Measurements from ENCODE around the gene OPA3.

Gene OPA3

DNA sequence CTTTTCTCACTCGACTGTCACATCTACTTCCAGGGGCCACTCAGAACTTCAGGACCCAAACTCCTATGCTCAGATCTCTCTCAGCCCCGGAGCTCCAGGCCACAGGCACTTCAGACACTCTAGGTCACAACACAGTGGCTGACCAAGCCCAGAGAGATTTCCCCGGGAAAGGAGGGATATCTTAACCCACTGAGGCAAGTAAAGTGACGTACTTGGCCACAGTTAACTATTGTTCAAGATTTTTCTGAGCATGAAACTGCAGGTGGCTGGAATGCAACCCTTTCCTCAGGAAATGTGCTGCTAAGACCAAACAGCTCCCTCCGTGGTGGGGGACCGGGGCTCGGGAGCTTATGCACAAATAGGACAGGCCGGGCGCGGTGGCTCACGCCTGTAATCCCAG lies 23.9 kb downstream of the OPA3 start:
- no peak for DNase-seq

DNA sequence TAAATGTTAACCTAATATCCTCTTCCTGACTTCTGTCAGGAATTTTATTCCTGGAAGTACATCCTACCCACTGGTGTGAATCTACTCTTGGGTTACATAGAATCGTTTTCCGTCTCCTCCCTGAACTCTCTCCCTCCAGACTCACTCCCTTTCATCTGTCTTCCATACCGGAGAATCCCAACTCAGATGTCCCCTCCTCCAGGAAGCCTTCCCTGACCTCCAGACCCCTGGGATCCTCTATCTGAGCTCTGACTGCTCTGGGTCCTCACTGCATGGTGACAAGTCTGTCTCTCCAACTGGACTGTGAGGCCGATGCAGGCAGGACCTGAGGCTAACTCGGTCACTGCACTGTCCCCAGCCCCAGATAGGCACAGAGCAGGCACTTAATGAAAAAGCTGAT lies 24.6 kb downstream of the OPA3 start:
- no peak for DNase-seq

DNA sequence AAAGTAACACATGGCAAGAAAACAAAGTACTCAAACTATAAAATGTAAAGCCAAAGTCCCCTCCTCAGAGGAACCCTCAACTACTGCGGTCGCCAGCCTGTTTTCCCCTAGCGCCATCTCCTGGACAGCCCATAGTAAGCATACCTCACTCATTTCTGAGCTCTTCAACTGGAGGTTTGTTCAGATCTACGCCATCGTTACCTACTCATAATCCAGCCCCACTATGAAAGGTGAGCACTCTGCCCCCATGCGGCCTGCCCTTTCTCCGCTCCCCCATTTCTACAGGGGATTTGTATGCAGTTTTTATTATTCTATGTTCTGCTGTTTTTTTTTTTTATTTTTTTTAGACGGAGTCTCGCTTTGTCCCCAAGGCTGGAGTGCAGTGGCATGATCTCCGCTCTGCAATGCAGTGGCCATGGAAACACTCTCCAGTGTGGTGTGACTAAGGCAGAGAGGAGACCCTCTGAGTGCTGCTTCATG lies 26.2 kb downstream of the OPA3 start:
- peak; percentile 2 for DNase-seq

DNA sequence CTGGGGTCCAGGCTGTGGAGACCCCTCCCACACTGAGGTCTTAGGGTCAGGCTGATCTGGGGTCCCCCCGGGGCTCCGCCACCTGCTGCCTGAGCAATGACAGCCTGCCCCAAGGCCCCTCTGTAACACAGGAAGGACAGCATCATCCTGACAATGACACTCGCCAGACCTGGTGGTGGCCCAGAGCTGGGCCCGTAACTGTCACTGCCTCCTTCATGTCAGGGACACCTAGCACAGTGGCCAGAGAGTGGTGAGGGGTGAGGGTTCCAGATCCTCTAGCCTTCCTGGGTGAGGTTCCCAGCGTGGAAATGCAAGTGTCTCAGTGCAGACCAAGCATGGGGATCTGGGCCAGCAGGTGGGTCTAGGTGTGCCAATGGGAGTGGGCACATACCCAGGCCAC lies 27.8 kb downstream of the OPA3 start:
- DNase-seq = no peak

DNA sequence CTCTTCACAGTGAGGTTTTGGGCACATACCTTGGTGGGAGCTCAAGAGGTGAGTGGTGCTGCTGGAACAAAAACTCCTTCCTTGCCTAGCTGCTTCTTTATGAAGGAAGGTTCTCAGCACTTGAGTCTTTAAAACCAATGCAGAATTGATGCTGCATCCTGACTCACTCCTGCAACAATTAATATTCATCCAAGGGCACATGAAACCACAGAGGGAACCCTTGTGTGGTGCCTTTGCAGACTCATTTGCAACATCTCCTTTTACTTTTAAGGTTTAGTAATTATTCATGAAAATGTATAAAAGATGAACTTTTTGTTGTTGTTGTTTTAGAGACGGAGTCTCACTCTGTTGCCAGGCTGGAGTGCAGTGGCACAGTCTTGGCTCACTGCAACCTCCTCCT lies 30.1 kb downstream of the OPA3 start:
- no peak for DNase-seq

DNA sequence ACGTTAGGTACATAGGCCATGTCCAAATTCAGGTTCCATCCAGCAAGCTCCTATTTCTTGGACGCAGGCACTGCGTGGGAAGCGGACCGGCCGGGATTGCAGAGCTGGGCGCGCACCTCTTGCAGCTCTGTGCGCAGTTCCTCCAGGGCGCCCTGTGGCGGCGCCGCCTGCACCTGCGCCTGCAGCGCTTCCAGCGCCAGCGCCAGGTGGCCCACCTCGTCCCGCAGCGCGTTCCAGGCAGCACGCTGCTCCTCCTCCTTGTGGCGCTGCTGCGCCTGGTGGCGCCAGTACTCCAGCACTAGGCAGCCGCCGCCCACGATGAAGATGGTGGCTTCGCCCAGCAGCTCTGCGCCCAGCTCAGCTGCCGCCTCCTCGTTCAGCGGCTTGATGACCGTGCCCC lies 31.1 kb downstream of the OPA3 start:
- no peak for DNase-seq

DNA sequence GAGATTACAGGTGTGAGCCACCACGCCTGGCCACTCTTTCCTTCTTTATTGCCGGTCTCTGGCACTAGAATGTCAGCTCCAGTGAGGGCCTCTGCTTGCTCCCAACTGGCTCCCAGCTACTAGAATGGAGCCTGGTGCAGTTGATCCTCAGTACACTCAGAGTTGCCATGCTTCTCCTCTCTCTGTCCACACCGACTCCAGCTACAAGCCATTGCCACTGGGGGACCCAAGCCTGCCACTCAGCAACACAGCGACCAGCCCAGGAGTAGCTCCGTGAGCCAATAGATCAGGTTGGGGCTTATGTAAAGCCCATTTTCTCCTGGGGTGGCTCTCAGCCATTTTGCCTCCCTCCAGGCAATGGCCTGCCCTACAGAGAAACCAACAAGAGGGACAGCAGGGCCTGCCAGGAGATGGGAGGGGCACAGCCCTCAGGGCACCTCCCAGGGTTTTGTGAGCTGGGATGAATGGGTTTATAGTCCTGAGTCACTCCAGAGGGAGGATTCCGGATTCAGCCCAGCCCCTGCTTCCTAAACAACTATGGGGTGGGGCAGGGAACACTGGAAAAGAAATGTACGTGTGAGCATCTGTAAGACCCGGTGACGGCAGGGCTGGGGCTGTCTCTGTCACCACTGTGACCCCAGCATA lies 36.5 kb downstream of the OPA3 start:
- DNase-seq = no peak

DNA sequence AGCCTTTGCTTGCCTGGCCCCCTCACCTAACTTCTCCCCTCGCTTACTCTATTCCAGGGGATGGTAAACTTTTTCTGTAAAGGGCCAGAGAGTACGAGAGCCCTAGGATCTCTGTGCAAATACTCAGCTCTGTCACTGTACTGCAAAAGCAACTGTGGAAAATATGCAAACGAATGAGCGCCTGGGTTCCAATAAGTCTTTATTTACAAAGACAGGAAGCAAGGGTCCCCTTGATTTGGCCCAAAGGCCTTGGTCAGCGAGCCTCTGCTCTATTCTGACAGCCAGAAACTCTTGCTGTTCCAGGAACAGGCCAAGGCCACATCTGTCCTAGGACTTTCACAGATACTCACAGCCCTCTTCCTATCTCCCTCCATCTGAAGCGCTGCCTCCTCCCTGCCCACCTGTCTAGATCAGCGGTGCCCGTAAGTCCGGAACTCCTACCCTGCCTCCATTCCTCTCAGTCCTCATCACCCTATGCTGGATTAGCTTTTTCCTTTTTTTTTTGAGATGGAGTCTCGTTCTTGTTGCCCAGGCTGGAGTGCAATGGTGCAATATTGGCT lies 37.3 kb downstream of the OPA3 start:
- no peak for DNase-seq

DNA sequence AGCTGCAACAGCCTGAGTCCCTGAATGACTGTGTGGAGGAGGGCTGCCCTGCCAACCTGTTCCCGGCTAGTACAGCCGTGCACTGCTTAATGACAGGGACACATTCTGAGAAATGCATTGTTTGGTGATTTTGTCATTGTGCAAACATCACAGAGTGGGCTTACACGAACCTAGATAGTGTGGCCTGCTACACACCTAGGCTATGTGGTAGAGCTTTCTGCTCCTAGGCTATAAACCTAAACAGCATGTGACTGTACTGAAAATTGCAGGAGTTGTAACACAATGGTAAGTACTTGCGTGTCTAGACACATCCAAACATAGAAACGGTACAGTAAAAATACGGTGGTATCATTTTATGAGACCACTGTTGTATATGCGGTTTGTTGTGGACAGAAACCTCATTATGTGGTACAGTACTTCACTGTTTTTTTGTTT lies 42.4 kb downstream of the OPA3 start:
- no peak for DNase-seq

DNA sequence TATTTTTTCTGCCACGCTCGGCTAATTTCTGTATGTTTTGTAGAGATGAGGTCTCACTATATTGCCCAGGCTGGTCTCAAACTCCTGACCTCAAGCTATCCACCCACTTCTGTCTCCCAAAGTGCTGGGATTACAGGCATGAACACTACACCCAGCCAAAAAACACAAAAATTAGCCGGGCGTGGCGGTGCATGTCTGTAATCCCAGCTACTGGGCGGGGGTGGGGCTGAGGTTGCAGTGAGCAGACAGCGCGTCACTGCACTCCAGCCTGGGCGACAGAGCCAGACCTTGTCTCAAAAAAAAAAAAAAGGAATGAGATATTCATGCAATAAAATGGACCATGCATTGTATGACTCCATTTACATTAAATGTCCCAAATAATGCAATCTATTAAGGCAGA lies 45.1 kb downstream of the OPA3 start:
- DNase-seq = no peak

DNA sequence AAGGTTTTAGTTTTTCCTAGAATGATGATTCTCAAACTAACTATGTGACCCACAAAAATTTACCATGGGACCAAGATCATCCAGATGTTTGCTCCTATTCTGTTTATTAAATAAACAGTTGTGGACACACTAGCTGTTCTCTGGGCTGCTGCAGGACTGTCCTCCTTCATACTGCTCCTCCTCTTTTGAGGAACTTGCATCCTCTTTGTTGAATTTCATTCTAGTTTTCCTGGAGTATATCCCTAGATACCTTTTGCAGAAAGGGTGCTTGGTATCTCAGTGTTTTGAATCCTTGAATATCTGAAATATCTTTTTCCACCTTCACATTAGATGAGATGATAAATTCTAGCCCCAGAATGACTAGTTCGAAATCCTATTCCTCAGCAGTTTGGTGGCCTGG lies 53.3 kb downstream of the OPA3 start:
- DNase-seq = no peak

DNA sequence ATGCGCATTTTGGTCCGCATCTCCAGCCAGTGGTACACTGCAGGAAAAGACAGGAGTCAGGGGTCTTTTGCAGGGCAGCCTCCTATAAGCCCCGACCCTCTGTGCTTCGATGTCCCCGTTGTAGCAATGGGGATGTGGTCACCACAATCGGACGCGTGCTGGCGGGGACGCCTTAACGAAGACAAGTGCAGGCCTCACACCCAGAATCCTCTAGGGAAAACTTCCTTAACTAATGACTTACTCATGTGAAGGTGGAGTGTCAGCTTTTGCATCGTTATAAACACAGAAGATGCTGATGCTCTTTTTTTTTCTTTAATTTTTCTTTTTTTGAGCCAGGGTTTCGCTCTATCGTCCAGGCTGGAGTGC lies 55.2 kb downstream of the OPA3 start:
- DNase-seq = no peak

DNA sequence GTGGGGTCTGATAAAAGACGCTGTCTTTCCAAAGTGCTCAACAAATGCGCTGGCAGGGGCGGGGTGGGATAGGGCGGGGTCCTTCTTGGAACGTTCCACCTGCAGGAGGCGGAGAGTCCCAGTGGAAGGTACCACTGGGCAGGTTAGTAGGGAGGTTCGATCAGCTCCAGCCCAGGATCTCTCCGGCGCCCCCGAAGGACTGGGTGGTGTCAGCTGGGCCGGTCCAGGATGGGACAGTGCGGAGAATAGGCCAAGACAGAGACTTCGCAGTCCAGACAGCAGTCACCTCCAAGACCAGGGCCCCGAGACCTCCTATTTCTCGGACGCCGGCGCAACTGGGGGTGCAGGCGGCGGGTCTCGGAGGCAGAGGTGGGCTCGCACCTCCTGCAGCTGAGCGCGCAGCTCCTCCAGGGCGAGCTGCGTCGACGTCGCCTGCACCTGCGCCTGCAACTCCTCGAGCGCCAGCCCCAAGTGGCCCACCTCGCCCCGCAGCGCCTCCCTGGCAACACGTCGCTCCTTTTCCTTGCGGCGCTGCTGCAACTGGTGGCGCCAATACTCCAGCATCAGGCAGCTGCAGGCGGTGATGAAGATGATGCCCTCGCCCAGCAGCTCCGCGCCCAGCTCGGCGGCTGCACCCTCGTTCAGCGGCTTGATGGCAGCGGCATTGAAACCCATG lies 55.7 kb downstream of the OPA3 start:
- no peak for DNase-seq

DNA sequence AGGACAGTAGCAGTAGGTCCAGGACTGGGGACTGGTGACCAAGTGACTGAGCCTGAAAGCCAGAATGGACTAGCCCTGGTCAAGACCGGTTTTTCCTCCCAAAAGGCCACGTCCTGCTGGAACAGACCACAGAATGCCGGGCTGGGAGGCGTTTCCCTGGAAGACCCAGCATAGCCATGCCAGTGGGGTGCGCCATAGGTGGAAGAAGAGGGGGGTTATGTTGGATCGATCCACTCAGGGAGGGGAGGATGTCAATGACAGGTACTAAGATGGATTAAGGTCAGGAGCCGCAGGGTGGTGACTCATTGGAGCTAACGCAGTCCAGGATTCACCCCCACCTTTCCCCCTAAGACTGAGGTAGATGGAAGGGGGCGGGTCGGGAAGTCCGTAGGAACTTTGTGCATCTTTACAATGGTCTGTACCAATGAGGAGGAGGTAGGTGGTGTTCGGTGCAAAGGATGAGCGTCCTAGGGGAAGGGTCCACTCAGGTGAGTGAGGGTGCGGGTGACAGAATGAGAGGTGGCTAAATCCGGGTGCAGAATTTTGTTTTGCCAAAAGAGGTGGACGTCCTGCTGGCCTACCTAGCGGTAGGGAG lies 56.4 kb downstream of the OPA3 start:
- no peak for DNase-seq

DNA sequence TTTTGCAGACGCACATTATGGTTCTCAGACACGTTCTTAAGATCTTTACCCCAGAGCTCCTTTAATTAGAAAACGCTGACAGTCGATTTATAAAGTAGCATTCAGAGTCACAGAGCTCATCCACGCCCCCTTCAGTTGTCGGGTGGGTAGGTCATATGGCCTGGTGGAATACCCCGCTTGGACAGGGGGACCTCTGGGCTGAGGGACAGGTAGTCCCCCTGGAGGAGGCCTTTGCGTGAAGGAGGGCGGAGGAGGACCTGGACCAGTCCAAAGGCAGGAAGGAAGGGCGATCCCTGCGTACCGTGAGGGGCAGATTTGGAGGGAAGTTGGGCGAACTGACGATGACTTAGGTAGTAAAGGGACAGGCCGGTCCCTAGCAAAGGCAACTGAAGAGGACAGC lies 56.9 kb downstream of the OPA3 start:
- no peak for DNase-seq

DNA sequence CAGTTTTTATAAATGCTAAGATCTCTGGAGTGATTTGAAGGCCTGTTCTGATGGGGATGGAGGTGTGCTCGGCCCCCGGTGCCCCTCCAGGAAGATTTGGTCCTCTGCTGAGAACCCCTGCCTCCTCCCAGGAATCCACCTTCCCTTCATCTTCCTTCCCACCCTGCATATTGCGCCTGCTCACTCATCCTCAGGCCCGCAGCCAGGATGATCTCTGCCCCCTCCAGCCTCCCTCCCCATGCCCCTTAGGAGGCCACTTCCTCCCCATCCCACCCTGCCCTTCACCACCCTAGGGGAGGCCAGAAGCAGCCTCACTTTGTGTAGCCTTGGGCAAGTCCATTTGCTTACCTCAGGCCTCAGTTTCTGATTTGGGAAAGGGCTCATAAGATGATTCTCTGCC lies 57.6 kb downstream of the OPA3 start:
- no peak for DNase-seq

DNA sequence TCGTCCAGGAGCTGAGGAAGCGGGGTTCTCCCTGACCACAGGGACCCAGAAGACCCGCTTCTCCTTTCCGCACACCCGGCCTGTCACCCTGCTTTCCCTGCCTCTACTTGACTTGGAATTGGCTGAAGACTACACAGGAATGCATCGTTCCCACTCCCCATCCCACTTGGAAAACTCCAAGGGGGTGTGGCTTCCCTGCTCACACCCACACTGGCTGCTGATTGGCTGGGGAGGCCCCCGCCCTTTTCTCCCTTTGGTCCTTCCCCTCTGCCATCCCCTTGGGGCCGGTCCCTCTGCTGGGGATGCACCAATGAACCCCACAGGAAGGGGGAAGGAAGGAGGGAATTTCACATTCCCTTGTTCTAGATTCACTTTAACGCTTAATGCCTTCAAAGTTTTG lies 58.5 kb downstream of the OPA3 start:
- DNase-seq = peak; percentile 20

DNA sequence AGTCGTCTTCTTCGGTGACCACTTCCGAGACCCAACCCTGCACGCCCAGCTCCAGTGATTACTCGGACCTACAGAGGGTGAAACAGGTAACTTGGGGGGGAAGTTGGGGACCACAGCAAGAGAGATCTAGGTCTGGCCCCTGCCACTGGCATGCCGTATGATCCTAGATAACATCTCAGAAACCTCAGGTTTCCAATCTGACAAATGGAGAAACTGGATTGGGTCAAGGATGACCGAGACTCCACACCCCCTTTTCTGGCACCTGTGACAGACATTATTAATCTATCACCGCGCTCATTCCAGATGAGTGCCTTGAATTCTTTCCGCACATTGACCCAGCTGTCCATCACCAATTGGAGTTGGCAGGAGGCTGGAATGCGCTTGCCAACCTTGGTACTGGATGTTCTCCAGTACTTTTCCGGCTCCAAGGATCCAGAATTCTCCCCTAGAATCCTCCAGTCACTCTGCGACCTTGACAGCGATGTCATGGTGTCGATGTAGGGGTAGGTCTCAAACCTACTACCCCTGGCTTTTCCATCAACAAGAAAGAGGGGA lies 60.0 kb downstream of the OPA3 start:
- no peak for DNase-seq

DNA sequence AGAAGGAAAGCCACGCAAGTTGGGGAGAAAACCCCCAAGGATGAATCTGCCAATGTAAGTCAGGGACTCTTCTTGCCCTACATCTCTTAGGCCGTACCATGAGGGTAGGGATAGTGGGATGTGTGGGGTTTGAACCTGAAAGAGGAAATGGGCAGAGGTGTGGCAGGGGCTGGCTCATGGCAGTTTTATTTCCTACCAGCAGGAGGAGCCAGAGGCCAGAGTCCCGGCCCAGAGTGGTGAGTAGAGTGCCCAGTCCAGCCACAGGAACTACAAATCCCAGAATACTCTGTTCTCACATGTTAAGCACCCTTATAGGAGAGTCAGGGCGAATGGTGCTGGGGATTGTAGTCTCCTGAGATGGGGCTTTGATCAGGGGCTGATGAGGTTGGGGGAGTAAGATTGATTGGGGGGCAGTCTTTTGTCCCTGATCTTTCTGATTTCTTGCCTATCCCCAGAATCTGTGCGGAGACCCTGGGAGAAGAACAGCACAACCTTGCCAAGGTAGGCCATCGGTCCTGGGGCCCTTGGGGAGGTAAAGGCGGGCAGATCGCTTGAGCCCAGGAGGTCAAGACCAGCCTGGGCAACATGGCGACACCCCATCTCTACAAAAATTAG lies 60.9 kb downstream of the OPA3 start:
- DNase-seq = peak; percentile 61

DNA sequence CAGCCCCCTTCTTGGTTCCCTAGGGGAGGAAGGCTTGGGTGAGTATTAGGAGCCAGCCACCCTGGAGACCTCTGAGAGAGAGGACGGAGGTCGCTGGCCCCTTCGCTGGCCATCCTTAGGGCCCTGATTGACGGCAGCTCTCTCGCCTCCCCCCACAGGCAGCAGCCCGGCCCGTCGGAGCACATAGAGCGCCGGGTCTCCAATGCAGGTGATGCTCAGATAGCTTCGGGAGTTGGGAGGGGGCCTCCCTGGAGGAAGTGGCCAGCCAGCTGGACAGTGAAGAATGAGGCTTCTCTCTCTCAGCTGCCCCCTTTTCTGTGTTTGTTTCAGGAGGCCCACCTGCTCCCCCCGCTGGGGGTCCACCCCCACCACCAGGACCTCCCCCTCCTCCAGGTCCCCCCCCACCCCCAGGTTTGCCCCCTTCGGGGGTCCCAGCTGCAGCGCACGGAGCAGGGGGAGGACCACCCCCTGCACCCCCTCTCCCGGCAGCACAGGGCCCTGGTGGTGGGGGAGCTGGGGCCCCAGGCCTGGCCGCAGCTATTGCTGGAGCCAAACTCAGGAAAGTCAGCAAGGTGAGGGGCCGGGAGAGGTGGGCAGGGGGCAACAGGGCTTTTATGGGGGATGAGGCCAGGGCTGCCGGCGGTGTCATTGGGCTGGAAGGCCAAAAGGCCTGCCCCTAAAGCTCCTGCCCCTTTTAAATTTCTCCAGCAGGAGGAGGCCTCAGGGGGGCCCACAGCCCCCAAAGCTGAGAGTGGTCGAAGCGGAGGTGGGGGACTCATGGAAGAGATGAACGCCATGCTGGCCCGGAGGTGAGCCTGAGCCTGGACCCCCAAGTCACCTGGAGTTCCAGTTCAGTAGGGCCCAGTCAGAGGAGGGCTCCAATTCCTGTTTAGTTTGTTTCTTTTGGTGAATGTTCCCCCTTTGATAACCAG lies 62.3 kb downstream of the OPA3 start:
- no peak for DNase-seq

DNA sequence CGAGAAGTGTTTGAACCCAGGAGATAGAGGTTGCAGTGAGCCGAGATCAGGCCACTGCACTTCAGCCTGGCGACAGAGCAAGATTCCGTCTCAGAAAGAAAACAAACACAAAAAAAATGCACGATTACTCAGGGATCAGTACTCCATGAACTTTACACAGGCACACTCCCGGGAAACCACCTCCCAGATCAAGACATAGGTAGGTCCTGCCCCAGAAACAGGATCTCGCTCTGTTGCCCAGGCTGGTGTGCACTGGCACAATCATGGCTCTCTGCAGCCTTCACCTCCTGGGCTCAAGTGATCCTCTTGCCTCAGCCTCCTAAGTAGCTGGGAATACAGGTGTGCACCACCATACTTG lies 66.2 kb downstream of the OPA3 start:
- no peak for DNase-seq
